HG03066 (cell line): Measurements from ENCODE around the gene RCAN2.

Experiments
- ATAC-seq: cut with Tn5 transposase; IDR thresholded peaks from one replicate; pipeline ENCODE4 v1.9.1; 2021; ENCODE audit warnings: low read depth; ENCODE audit not compliant: unreplicated experiment

Gene RCAN2

GRCh38 chr6:46233129-46233528 is 258.1 kb downstream of the RCAN2 start:
- ATAC-seq: no peak

GRCh38 chr6:46222286-46222685 is 269.0 kb downstream of the RCAN2 start:
- ATAC-seq: no peak

- peak; percentile 57 for ATAC-seq
Observed at GRCh38 chr6:46221222-46221793, 269.9 kb downstream of the RCAN2 start.

- peak; percentile 73 for ATAC-seq
Observed at GRCh38 chr6:46220352-46221221, 270.7 kb downstream of the RCAN2 start.

GRCh38 chr6:46219661-46220060 is 271.6 kb downstream of the RCAN2 start:
- no peak for ATAC-seq

GRCh38 chr6:46218457-46218856 is 272.8 kb downstream of the RCAN2 start:
- no peak for ATAC-seq

- ATAC-seq: peak; percentile 34
Observed at GRCh38 chr6:46217671-46218131, 273.5 kb downstream of the RCAN2 start.

- no peak for ATAC-seq
Observed at GRCh38 chr6:46216879-46217278, 274.4 kb downstream of the RCAN2 start.

GRCh38 chr6:46215777-46216176 is 275.5 kb downstream of the RCAN2 start:
- ATAC-seq: no peak

GRCh38 chr6:46215213-46215612 is 276.0 kb downstream of the RCAN2 start:
- no peak for ATAC-seq

GRCh38 chr6:46211917-46212316 is 279.3 kb downstream of the RCAN2 start:
- ATAC-seq: no peak

GRCh38 chr6:46210294-46210693 is 281.0 kb downstream of the RCAN2 start:
- no peak for ATAC-seq

GRCh38 chr6:46208303-46208702 is 282.9 kb downstream of the RCAN2 start:
- ATAC-seq: no peak

- no peak for ATAC-seq
Observed at GRCh38 chr6:46207174-46207573, 284.1 kb downstream of the RCAN2 start.

GRCh38 chr6:46204880-46205650 is 286.2 kb downstream of the RCAN2 start:
- no peak for ATAC-seq

GRCh38 chr6:46203391-46204177 is 287.7 kb downstream of the RCAN2 start:
- no peak for ATAC-seq

GRCh38 chr6:46201702-46202101 is 289.5 kb downstream of the RCAN2 start:
- no peak for ATAC-seq

GRCh38 chr6:46199387-46199786 is 291.9 kb downstream of the RCAN2 start:
- ATAC-seq: no peak

- no peak for ATAC-seq
Observed at GRCh38 chr6:46191961-46192360, 299.3 kb downstream of the RCAN2 start.

- ATAC-seq: no peak
Observed at GRCh38 chr6:46190889-46191288, 300.4 kb downstream of the RCAN2 start.
